HepG2 (cell line): ENCODE results near the gene SAA1. TPM values are rescaled to one million over a fixed set of nuclear protein-coding genes. Genes with fewer than 3 reads are reported as not detected.
A peak's percentile ranks its signal among the peaks of the same experiment; 100 is the strongest.

Source experiments
- AGO1 ChIP-seq: fragments of 200-400 bp; formaldehyde crosslinking; IDR thresholded peaks from 2 replicates; pipeline ENCODE4 v1.6.1; 2017; ENCODE audit warnings: mild to moderate bottlenecking, low read depth, low read length, moderate library complexity; ENCODE audit not compliant: poor library complexity, severe bottlenecking
- ARNT2 ChIP-seq: sonication (generic); formaldehyde crosslinking; IDR thresholded peaks from 2 replicates; pipeline ENCODE4 v1.8.0; 2022; ENCODE audit warnings: mild to moderate bottlenecking, low read depth, missing genetic modification reagents, moderate library complexity
- ATF1 ChIP-seq: IDR thresholded peaks from 2 replicates; pipeline ENCODE4 v1.6.1; 2016; ENCODE audit warnings: mild to moderate bottlenecking, control low read depth
- CBX2 ChIP-seq, 2 experiments: fragments of 200-600 bp in 1 of 2; sonication (generic); formaldehyde crosslinking in 1 of 2; IDR thresholded peaks; 2 replicates each; pipeline versions ENCODE4 v1.7.0 to v1.8.1; 2018 to 2022; ENCODE audit warnings: low read depth in 2 of 2, low read length in 1 of 2, mild to moderate bottlenecking in 1 of 2, missing genetic modification reagents in 1 of 2
- DMAP1 ChIP-seq: IDR thresholded peaks from 2 replicates; pipeline ENCODE4 v1.6.1; 2016
- ELF1 ChIP-seq: sonication (generic); formaldehyde crosslinking; IDR thresholded peaks from 2 replicates; pipeline ENCODE4 v1.4.0; 2020; ENCODE audit warnings: missing genetic modification reagents
- HOMEZ ChIP-seq: IDR thresholded peaks from 2 replicates; pipeline ENCODE4 v1.6.1; 2016; ENCODE audit warnings: low read depth
- KAT8 ChIP-seq: IDR thresholded peaks from 2 replicates; pipeline ENCODE4 v1.6.1; 2016; ENCODE audit warnings: missing genetic modification reagents, missing compliant biosample characterization
- KDM5A ChIP-seq: fragments of 200-600 bp; sonication (generic); IDR thresholded peaks from 2 replicates; pipeline ENCODE4 v1.7.0; 2018; ENCODE audit warnings: antibody characterized with exemption, mild to moderate bottlenecking, low read length, borderline replicate concordance
- KLF16 ChIP-seq, 2 experiments: sonication (generic) in 1 of 2; formaldehyde crosslinking in 1 of 2; IDR thresholded peaks; 2 replicates each; pipeline versions ENCODE4 v1.6.1 to v1.8.0; 2016 to 2023; ENCODE audit warnings: missing genetic modification reagents in 2 of 2, missing compliant biosample characterization in 1 of 2
- MBD4 ChIP-seq: IDR thresholded peaks from 2 replicates; pipeline ENCODE4 v1.6.1; 2012; ENCODE audit warnings: low read length, inconsistent platforms, borderline replicate concordance
- MIER3 ChIP-seq: IDR thresholded peaks from 2 replicates; pipeline ENCODE4 v1.6.1; 2016; ENCODE audit warnings: missing compliant biosample characterization, borderline replicate concordance
- NR2F2 ChIP-seq: IDR thresholded peaks from 2 replicates; pipeline ENCODE4 v1.6.1; 2012; ENCODE audit warnings: low read depth, inconsistent platforms, borderline replicate concordance
- PHF5A ChIP-seq: IDR thresholded peaks from one replicate; pipeline ENCODE4 v1.6.1; 2018; ENCODE audit warnings: low read depth, missing genetic modification reagents; ENCODE audit not compliant: unreplicated experiment
- PPARG ChIP-seq: conservative IDR thresholded peaks from 2 replicates; pipeline ENCODE4 v1.6.1; 2016; ENCODE audit warnings: missing biosample characterization, missing genetic modification reagents
- RCOR2 ChIP-seq: IDR thresholded peaks from 2 replicates; pipeline ENCODE4 v1.6.1; 2016; ENCODE audit warnings: missing biosample characterization, missing genetic modification reagents
- STAG1 ChIP-seq: sonication (generic); formaldehyde crosslinking; IDR thresholded peaks from 2 replicates; pipeline ENCODE4 v1.4.0; 2020; ENCODE audit warnings: missing genetic modification reagents
- TBX3 ChIP-seq: fragments of 450-650 bp; IDR thresholded peaks from 2 replicates; pipeline ENCODE4 v1.6.1; 2017; ENCODE audit warnings: antibody characterized with exemption, mild to moderate bottlenecking, inconsistent platforms, borderline replicate concordance
- ZBTB20 ChIP-seq: sonication (generic); formaldehyde crosslinking; IDR thresholded peaks from 2 replicates; pipeline ENCODE4 v1.8.1; 2023; ENCODE audit warnings: missing genetic modification reagents, low read depth, mild to moderate bottlenecking, borderline replicate concordance
- ZKSCAN1 ChIP-seq: fragments of 150-350 bp; IDR thresholded peaks from 2 replicates; pipeline ENCODE4 v1.6.1; 2014; ENCODE audit warnings: low read length
- ZNF24 ChIP-seq: fragments of 450-650 bp; IDR thresholded peaks from 2 replicates; pipeline ENCODE4 v1.6.1; 2017; ENCODE audit warnings: antibody characterized with exemption, mild to moderate bottlenecking
- ZNF772 ChIP-seq: sonication (generic); formaldehyde crosslinking; IDR thresholded peaks from 2 replicates; pipeline ENCODE4 v1.5.0; 2020; ENCODE audit warnings: mild to moderate bottlenecking, missing genetic modification reagents
- ZNF878 ChIP-seq: sonication (generic); formaldehyde crosslinking; IDR thresholded peaks from 2 replicates; pipeline ENCODE4 v1.8.1; 2023; ENCODE audit warnings: mild to moderate bottlenecking, missing genetic modification reagents, moderate library complexity
- polyA plus RNA-seq, 8 experiments: library from polyadenylated mRNA; depleted of rRNA in 3 of 8; stranded (reverse) in 7 of 8; unstranded in 1 of 8; fragments of >200 nt; fragmentation: Illumina TruSeq in 4 of 8; extraction: Trizol in 4 of 8; gene quantifications; 2 replicates each; pipeline versions ENCODE4 v1.2.1 to v1.2.3, GENCODE V29; 2011 to 2016; ENCODE audit warnings: low read depth in 4 of 8, missing spikeins in 1 of 8, mixed read lengths in 1 of 8; ENCODE audit not compliant: insufficient read depth in 1 of 8
- total RNA-seq, 5 experiments: library from RNA; depleted of rRNA; stranded (reverse); fragments of >200 nt; fragmentation: Illumina TruSeq; extraction: Trizol; gene quantifications; 2 replicates each; pipeline ENCODE4 v1.2.3, GENCODE V29; 2016; ENCODE audit warnings: low read depth in 1 of 5
- TF ChIP-seq, protein P1 (sequence below): sonication (generic); formaldehyde crosslinking; IDR thresholded peaks from 2 replicates; pipeline ENCODE4 v1.8.0; 2023; ENCODE audit warnings: mild to moderate bottlenecking, missing genetic modification reagents
- TF ChIP-seq, protein P2 (sequence below): IDR thresholded peaks from 2 replicates; pipeline ENCODE4 v1.6.1; 2012; ENCODE audit warnings: low read depth, low read length, improper control_type of control experiment

Gene SAA1
- total and polyA plus RNA-seq, 2 of the 13 experiments (the other 11 are each of a cell fraction or from before 2014, with no cell fraction given) = not detected

- TF ChIP-seq, protein P1, sequence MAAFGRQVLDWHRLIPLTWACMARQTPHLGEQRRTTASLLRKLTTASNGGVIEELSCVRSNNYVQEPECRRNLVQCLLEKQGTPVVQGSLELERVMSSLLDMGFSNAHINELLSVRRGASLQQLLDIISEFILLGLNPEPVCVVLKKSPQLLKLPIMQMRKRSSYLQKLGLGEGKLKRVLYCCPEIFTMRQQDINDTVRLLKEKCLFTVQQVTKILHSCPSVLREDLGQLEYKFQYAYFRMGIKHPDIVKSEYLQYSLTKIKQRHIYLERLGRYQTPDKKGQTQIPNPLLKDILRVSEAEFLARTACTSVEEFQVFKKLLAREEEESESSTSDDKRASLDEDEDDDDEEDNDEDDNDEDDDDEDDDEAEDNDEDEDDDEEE (CRISPR knock-in tag) = no peak
- TF ChIP-seq AGO1 (no peak), ELF1 (CRISPR knock-in tag) (no peak), PHF5A (peak; percentile 38), ZBTB20 (peak; percentile 92; the same call in 1 of the 2 replicates), DMAP1 (peak; percentile 51; the same call in 1 of the 2 replicates), RCOR2 (peak; percentile 95), NR2F2 (peak; percentile 75; the same call in 1 of the 2 replicates), KLF16 (CRISPR knock-in tag; IDR thresholded peaks at IDR 0.05) (peak in 1 of 2 experiments; percentile 76; a peak in 2 of 4 replicates), TBX3 (peak; percentile 69; the same call in 1 of the 2 replicates), ATF1 (peak; percentile 63; the same call in 1 of the 2 replicates), ZNF24 (peak; percentile 60; the same call in 1 of the 2 replicates), MBD4 (peak; percentile 33; the same call in 1 of the 2 replicates), KDM5A (peak; percentile 31; the same call in 1 of the 2 replicates), MIER3 (CRISPR knock-in tag) (peak; percentile 78; the same call in 1 of the 2 replicates), STAG1 (CRISPR knock-in tag) (peak; percentile 18; the same call in 1 of the 2 replicates), ZKSCAN1 (peak; percentile 49; the same call in 1 of the 2 replicates), ARNT2 (CRISPR knock-in tag) (no peak), ZNF878 (CRISPR knock-in tag) (peak; percentile 67; the same call in 1 of the 2 replicates), PPARG (peak; percentile 44; the same call in 1 of the 2 replicates), CBX2 (IDR thresholded peaks at IDR 0.05; ENCODE audit: low read depth, low read length) (no peak), CBX2 (CRISPR knock-in tag; IDR thresholded peaks at IDR 0.05; ENCODE audit: low read depth) (no peak), HOMEZ (CRISPR knock-in tag) (peak; percentile 93; the same call in 1 of the 2 replicates), KAT8 (CRISPR knock-in tag) (peak; percentile 90), ZNF772 (CRISPR knock-in tag) (peak; percentile 57; the same call in 1 of the 2 replicates)
- TF ChIP-seq, protein P2, sequence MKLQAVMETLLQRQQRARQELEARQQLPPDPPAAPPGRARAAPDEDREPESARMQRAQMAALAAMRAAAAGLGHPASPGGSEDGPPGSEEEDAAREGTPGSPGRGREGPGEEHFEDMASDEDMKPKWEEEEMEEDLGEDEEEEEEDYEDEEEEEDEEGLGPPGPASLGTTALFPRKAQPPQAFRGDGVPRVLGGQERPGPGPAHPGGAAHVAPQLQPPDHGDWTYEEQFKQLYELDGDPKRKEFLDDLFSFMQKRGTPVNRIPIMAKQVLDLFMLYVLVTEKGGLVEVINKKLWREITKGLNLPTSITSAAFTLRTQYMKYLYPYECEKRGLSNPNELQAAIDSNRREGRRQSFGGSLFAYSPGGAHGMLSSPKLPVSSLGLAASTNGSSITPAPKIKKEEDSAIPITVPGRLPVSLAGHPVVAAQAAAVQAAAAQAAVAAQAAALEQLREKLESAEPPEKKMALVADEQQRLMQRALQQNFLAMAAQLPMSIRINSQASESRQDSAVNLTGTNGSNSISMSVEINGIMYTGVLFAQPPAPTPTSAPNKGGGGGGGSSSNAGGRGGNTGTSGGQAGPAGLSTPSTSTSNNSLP = peak; percentile 52
Measured at GRCh38 chr11:18223591-18224387, 42.3 kb upstream of the SAA1 start (continued).
